HepG2 (cell line): Measurements from ENCODE around the gene LRR1. TPM values are rescaled to one million over a fixed set of nuclear protein-coding genes. Genes with fewer than 3 reads are reported as not detected.

ENCODE experiments used
- CREB1 ChIP-seq, 2 experiments: fragments of 450-650 bp in 1 of 2; IDR thresholded peaks; 2 replicates each; pipeline ENCODE4 v1.6.1; 2016 to 2017; ENCODE audit warnings: control low read depth in 1 of 2, mild to moderate bottlenecking in 1 of 2, missing compliant biosample characterization in 1 of 2, missing genetic modification characterization in 1 of 2
- DRAP1 ChIP-seq: IDR thresholded peaks from 2 replicates; pipeline ENCODE4 v1.6.1; 2016; ENCODE audit warnings: missing genetic modification reagents, missing compliant biosample characterization
- GLI4 ChIP-seq: sonication (generic); formaldehyde crosslinking; IDR thresholded peaks from 2 replicates; pipeline ENCODE4 v1.5.1; 2020; ENCODE audit warnings: missing genetic modification reagents, mild to moderate bottlenecking, moderate library complexity, borderline replicate concordance
- JUN ChIP-seq: sonication (generic); formaldehyde crosslinking; IDR thresholded peaks from 2 replicates; pipeline ENCODE4 v1.4.0; 2020; ENCODE audit warnings: mild to moderate bottlenecking, missing genetic modification reagents
- KAT2B ChIP-seq: fragments of 150-350 bp; IDR thresholded peaks from 2 replicates; pipeline ENCODE4 v1.6.1; 2014; ENCODE audit warnings: low read depth, low read length, borderline replicate concordance
- MEIS2 ChIP-seq: sonication (generic); formaldehyde crosslinking; IDR thresholded peaks from 2 replicates; pipeline ENCODE4 v1.9.0; 2021; ENCODE audit warnings: mild to moderate bottlenecking, missing genetic modification reagents
- MYNN ChIP-seq: sonication (generic); formaldehyde crosslinking; IDR thresholded peaks from 2 replicates; pipeline ENCODE4 v1.4.0; 2020; ENCODE audit warnings: mild to moderate bottlenecking, low read depth, missing genetic modification reagents
- MZF1 ChIP-seq: sonication (generic); formaldehyde crosslinking; IDR thresholded peaks from 2 replicates; pipeline ENCODE4 v1.8.1; 2023; ENCODE audit warnings: mild to moderate bottlenecking, missing genetic modification reagents, borderline replicate concordance
- NBN ChIP-seq: fragments of 450-650 bp; conservative IDR thresholded peaks from 2 replicates; pipeline ENCODE4 v1.6.1; 2017
- NFE2 ChIP-seq: sonication (generic); formaldehyde crosslinking; IDR thresholded peaks from 2 replicates; pipeline ENCODE4 v1.4.0; 2020; ENCODE audit warnings: missing genetic modification reagents
- NFE2L2 ChIP-seq: fragments of 150-350 bp; IDR thresholded peaks from 2 replicates; pipeline ENCODE4 v1.6.1; 2014; ENCODE audit warnings: low read length
- NFKBIZ ChIP-seq: IDR thresholded peaks from 2 replicates; pipeline ENCODE4 v1.6.1; 2018; ENCODE audit warnings: missing genetic modification reagents, missing compliant biosample characterization
- NONO ChIP-seq, 2 experiments: fragments of 450-650 bp in 1 of 2; sonication (generic) in 1 of 2; formaldehyde crosslinking in 1 of 2; IDR thresholded peaks in 1 of 2; conservative IDR thresholded peaks in 1 of 2; 2 replicates each; pipeline versions ENCODE4 v1.6.1 to v1.8.0; 2017 to 2022; ENCODE audit warnings: mild to moderate bottlenecking in 1 of 2, missing genetic modification reagents in 1 of 2, moderate library complexity in 1 of 2
- PBX3 ChIP-seq: sonication (generic); formaldehyde crosslinking; IDR thresholded peaks from 2 replicates; pipeline ENCODE4 v1.8.1; 2023; ENCODE audit warnings: missing genetic modification reagents, inconsistent platforms, borderline replicate concordance
- POLR2G ChIP-seq: fragments of 200-400 bp; formaldehyde crosslinking; IDR thresholded peaks from 2 replicates; pipeline ENCODE4 v1.6.1; 2018; ENCODE audit warnings: mild to moderate bottlenecking, low read depth, low read length, moderate library complexity
- PPARG ChIP-seq: conservative IDR thresholded peaks from 2 replicates; pipeline ENCODE4 v1.6.1; 2016; ENCODE audit warnings: missing biosample characterization, missing genetic modification reagents
- PTBP1 ChIP-seq: fragments of 200-400 bp; formaldehyde crosslinking; IDR thresholded peaks from 2 replicates; pipeline ENCODE4 v1.6.1; 2018; ENCODE audit warnings: low read length, low read depth; ENCODE audit not compliant: poor library complexity, severe bottlenecking
- RBAK ChIP-seq: sonication (generic); formaldehyde crosslinking; IDR thresholded peaks from 2 replicates; pipeline ENCODE4 v1.5.1; 2020; ENCODE audit warnings: mild to moderate bottlenecking, missing genetic modification reagents
- RFXAP ChIP-seq: sonication (generic); formaldehyde crosslinking; IDR thresholded peaks from 2 replicates; pipeline ENCODE4 v1.4.0; 2020; ENCODE audit warnings: missing genetic modification reagents, borderline replicate concordance
- SKI ChIP-seq: fragments of 450-650 bp; IDR thresholded peaks from one replicate; pipeline ENCODE4 v1.6.1; 2018; ENCODE audit warnings: mild to moderate bottlenecking; ENCODE audit not compliant: partially characterized antibody
- SMAD9 ChIP-seq: sonication (generic); formaldehyde crosslinking; IDR thresholded peaks from 2 replicates; pipeline ENCODE4 v1.5.1; 2020; ENCODE audit warnings: mild to moderate bottlenecking, missing genetic modification reagents
- SMC3 ChIP-seq: IDR thresholded peaks from 2 replicates; pipeline ENCODE4 v1.6.1; 2011; ENCODE audit warnings: low read length, improper control_type of control experiment
- SNAPC2 ChIP-seq: sonication (generic); formaldehyde crosslinking; IDR thresholded peaks from 2 replicates; pipeline ENCODE4 v1.8.1; 2022; ENCODE audit warnings: mild to moderate bottlenecking, missing genetic modification reagents
- SP4 ChIP-seq: sonication (generic); formaldehyde crosslinking; IDR thresholded peaks from 2 replicates; pipeline ENCODE4 v1.8.1; 2023; ENCODE audit warnings: mild to moderate bottlenecking, missing genetic modification reagents
- TCF12 ChIP-seq, 2 experiments: fragments of 450-650 bp in 1 of 2; sonication (generic) in 1 of 2; formaldehyde crosslinking in 1 of 2; IDR thresholded peaks; 2 replicates each; pipeline versions ENCODE4 v1.6.1 to v1.8.0; 2017 to 2022; ENCODE audit warnings: antibody characterized with exemption in 1 of 2, mild to moderate bottlenecking in 1 of 2, missing genetic modification reagents in 1 of 2, moderate library complexity in 1 of 2
- ZBTB37 ChIP-seq: sonication (generic); formaldehyde crosslinking; IDR thresholded peaks from 2 replicates; pipeline ENCODE4 v1.4.0; 2020; ENCODE audit warnings: mild to moderate bottlenecking, missing genetic modification reagents
- ZNF124 ChIP-seq: sonication (generic); formaldehyde crosslinking; IDR thresholded peaks from 2 replicates; pipeline ENCODE4 v1.4.0; 2020; ENCODE audit warnings: missing genetic modification reagents
- ZNF143 ChIP-seq: sonication (generic); formaldehyde crosslinking; IDR thresholded peaks from 2 replicates; pipeline ENCODE4 v1.4.0; 2020; ENCODE audit warnings: missing genetic modification reagents
- ZNF383 ChIP-seq: sonication (generic); formaldehyde crosslinking; IDR thresholded peaks from 2 replicates; pipeline ENCODE4 v1.4.0; 2020; ENCODE audit warnings: missing genetic modification reagents, mild to moderate bottlenecking, borderline replicate concordance
- ZNF614 ChIP-seq: IDR thresholded peaks from 2 replicates; pipeline ENCODE4 v1.6.1; 2018; ENCODE audit warnings: missing biosample characterization, missing genetic modification reagents, inconsistent platforms, borderline replicate concordance
- ZNF7 ChIP-seq: IDR thresholded peaks from 2 replicates; pipeline ENCODE4 v1.6.1; 2016; ENCODE audit warnings: missing biosample characterization, missing genetic modification reagents
- polyA plus RNA-seq, 8 experiments: library from polyadenylated mRNA; depleted of rRNA in 3 of 8; stranded (reverse) in 7 of 8; unstranded in 1 of 8; fragments of >200 nt; fragmentation: Illumina TruSeq in 4 of 8; extraction: Trizol in 4 of 8; gene quantifications; 2 replicates each; pipeline versions ENCODE4 v1.2.1 to v1.2.3, GENCODE V29; 2011 to 2016; ENCODE audit warnings: low read depth in 4 of 8, missing spikeins in 1 of 8, mixed read lengths in 1 of 8; ENCODE audit not compliant: insufficient read depth in 1 of 8
- total RNA-seq, 5 experiments: library from RNA; depleted of rRNA; stranded (reverse); fragments of >200 nt; fragmentation: Illumina TruSeq; extraction: Trizol; gene quantifications; 2 replicates each; pipeline ENCODE4 v1.2.3, GENCODE V29; 2016; ENCODE audit warnings: low read depth in 1 of 5

Gene LRR1
- total and polyA plus RNA-seq, 2 of the 13 experiments (the other 11 are each of a cell fraction or from before 2014, with no cell fraction given) = 7.0 to 36.2 TPM

- TF ChIP-seq TCF12 (IDR thresholded peaks at IDR 0.05) = no peak
- TF ChIP-seq TCF12 (CRISPR knock-in tag; IDR thresholded peaks at IDR 0.05) = peak; percentile 87; the same call in 1 of the 2 replicates
- TF ChIP-seq ZNF143 (CRISPR knock-in tag) = no peak
- TF ChIP-seq NFKBIZ (CRISPR knock-in tag) = peak; percentile 78
- no peak for TF ChIP-seq PBX3 (CRISPR knock-in tag)
- TF ChIP-seq PTBP1 = no peak
- no peak for TF ChIP-seq GLI4 (CRISPR knock-in tag)
- no peak for TF ChIP-seq ZNF383 (CRISPR knock-in tag)
- TF ChIP-seq SP4 (CRISPR knock-in tag) = no peak
- no peak for TF ChIP-seq MZF1 (CRISPR knock-in tag)
- TF ChIP-seq NFE2 = no peak
- peak; percentile 69 for TF ChIP-seq MEIS2 (CRISPR knock-in tag)
- peak; percentile 82; the same call in 1 of the 2 replicates for TF ChIP-seq ZNF614 (CRISPR knock-in tag)
- peak; percentile 22; the same call in 1 of the 2 replicates for TF ChIP-seq DRAP1 (CRISPR knock-in tag)
- peak; percentile 44; the same call in 1 of the 2 replicates for TF ChIP-seq POLR2G
- peak; percentile 67 for TF ChIP-seq SKI
- no peak for TF ChIP-seq SNAPC2 (CRISPR knock-in tag)
- TF ChIP-seq PPARG (CRISPR knock-in tag) = peak; percentile 71
- peak; percentile 58; the same call in 1 of the 2 replicates for TF ChIP-seq ZNF7 (CRISPR knock-in tag)
- TF ChIP-seq NBN = no peak
- TF ChIP-seq MYNN (CRISPR knock-in tag) = no peak
- 0 out of 2 replicates have a peak, but pooled peaks have one; percentile 10 for TF ChIP-seq SMC3
- peak; percentile 83 for TF ChIP-seq RFXAP (CRISPR knock-in tag)
- no peak for TF ChIP-seq NONO (IDR thresholded peaks at IDR 0.05)
- peak; percentile 82 for TF ChIP-seq NONO (CRISPR knock-in tag; conservative IDR thresholded peaks at IDR 0.05)
- TF ChIP-seq KAT2B = no peak
- no peak for TF ChIP-seq RBAK (CRISPR knock-in tag)
- TF ChIP-seq JUN (CRISPR knock-in tag) = no peak
- TF ChIP-seq SMAD9 (CRISPR knock-in tag) = no peak
- peak; percentile 93 for TF ChIP-seq ZBTB37
- no peak for TF ChIP-seq CREB1 (IDR thresholded peaks at IDR 0.05)
- peak; percentile 60 for TF ChIP-seq CREB1 (CRISPR knock-in tag; IDR thresholded peaks at IDR 0.05)
- TF ChIP-seq ZNF124 (CRISPR knock-in tag) = 0 out of 2 replicates have a peak, but pooled peaks have one; percentile 51
- no peak for TF ChIP-seq NFE2L2
Measured at GRCh38 chr14:49641697-49642129, 43.0 kb downstream of the LRR1 start (continued).
